PC-3 (cell line): Measurements from ENCODE around the gene MINDY3. TPM values are rescaled to one million over a fixed set of nuclear protein-coding genes. Genes with fewer than 3 reads are reported as not detected.

Source experiments
- ATAC-seq: fragments of 200-7000 bp; cut with Tn5 transposase; 2 replicates; pipeline ENCODE4 v1.9.1; 2020; ENCODE audit warnings: mild to moderate bottlenecking, moderate library complexity
- BruUV-seq: library from RNA; stranded (reverse); fragments of 400-500 nt; replicated peaks from 2 replicates; lab custom pipeline; 2021; lab: Mats Ljungman, UMichigan
- CTCF ChIA-PET: fragments of 300-600 bp; sonication (Branson Sonifier 250); formaldehyde crosslinking; loops from one replicate; lab custom pipeline; 2022; ENCODE audit warnings: antibody characterized with exemption; lab: Charles Lee
- POLR2A ChIA-PET: fragments of 300-600 bp; sonication (Branson Sonifier 250); formaldehyde crosslinking; loops from one replicate; lab custom pipeline; 2022; ENCODE audit warnings: antibody characterized with exemption; ENCODE audit not compliant: unreplicated experiment; lab: Charles Lee
- DNase-seq: peaks from one replicate; pipeline ENCODE4 v3.0.0-alpha.2; 2015
- H2AFZ ChIP-seq: fragments of 300-600 bp; sonication (generic); 2 replicates; pipeline ENCODE4 v1.6.0; 2016; ENCODE audit warnings: antibody characterized with exemption, low read length
- H3F3A ChIP-seq: fragments of 300-600 bp; sonication (generic); one replicate; pipeline ENCODE4 v1.6.0; 2017; ENCODE audit warnings: antibody characterized with exemption, low read length, control low read depth, mild to moderate bottlenecking; ENCODE audit not compliant: unreplicated experiment
- H3K27ac ChIP-seq: fragments of 300-600 bp; sonication (generic); 2 replicates; pipeline ENCODE4 v1.5.1; 2016; ENCODE audit warnings: mild to moderate bottlenecking, low read length
- H3K27me3 ChIP-seq: fragments of 300-600 bp; sonication (generic); 2 replicates; pipeline ENCODE4 v1.6.1; 2016; ENCODE audit warnings: low read length, mixed read lengths
- H3K36me3 ChIP-seq: fragments of 300-600 bp; sonication (generic); 2 replicates; pipeline ENCODE4 v1.6.1; 2016; ENCODE audit warnings: low read depth, mixed run types, low read length, mixed read lengths
- H3K4me1 ChIP-seq: fragments of 300-600 bp; sonication (generic); 2 replicates; pipeline ENCODE4 v1.5.1; 2016; ENCODE audit warnings: low read length; ENCODE audit not compliant: insufficient read depth
- H3K4me2 ChIP-seq: fragments of 300-600 bp; sonication (generic); 2 replicates; pipeline ENCODE4 v1.6.0; 2016; ENCODE audit warnings: low read length
- H3K4me3 ChIP-seq: fragments of 300-600 bp; sonication (generic); 2 replicates; pipeline ENCODE4 v1.5.1; 2016; ENCODE audit warnings: mild to moderate bottlenecking, low read length, mixed read lengths
- H3K79me2 ChIP-seq: fragments of 300-600 bp; sonication (generic); 2 replicates; pipeline ENCODE4 v1.6.1; 2017; ENCODE audit warnings: low read length, mixed read lengths
- H3K9ac ChIP-seq: fragments of 300-600 bp; sonication (generic); 2 replicates; pipeline ENCODE4 v1.6.0; 2016; ENCODE audit warnings: mild to moderate bottlenecking, low read length
- H3K9me2 ChIP-seq: fragments of 300-600 bp; sonication (generic); replicated peaks from 2 replicates; pipeline ENCODE4 v1.6.1; 2016; ENCODE audit warnings: mixed run types, low read length, mixed read lengths
- H3K9me3 ChIP-seq: fragments of 300-600 bp; sonication (generic); 2 replicates; pipeline ENCODE4 v1.6.1; 2016; ENCODE audit warnings: low read length, mixed read lengths
- H4K20me1 ChIP-seq: fragments of 300-600 bp; sonication (generic); 2 replicates; pipeline ENCODE4 v1.6.1; 2016; ENCODE audit warnings: low read length, mixed read lengths
- CTCF ChIP-seq: fragments of 300-600 bp; sonication (generic); conservative IDR thresholded peaks from 2 replicates; pipeline ENCODE4 v1.5.1; 2017; ENCODE audit warnings: antibody characterized with exemption, low read depth, mild to moderate bottlenecking, low read length
- EZH2 ChIP-seq: fragments of 300-600 bp; sonication (generic); IDR thresholded peaks from one replicate; pipeline ENCODE4 v1.6.1; 2017; ENCODE audit warnings: antibody characterized with exemption, mild to moderate bottlenecking, low read length; ENCODE audit not compliant: unreplicated experiment
- EZH2phosphoT487 ChIP-seq: fragments of 300-600 bp; sonication (generic); IDR thresholded peaks from 2 replicates; pipeline ENCODE4 v1.6.1; 2018; ENCODE audit warnings: mild to moderate bottlenecking, antibody characterized with exemption, low read length, borderline replicate concordance
- intact Hi-C: fragments of 100-400 bp; cut with micrococcal nuclease; formaldehyde crosslinking; loops from 2 replicates; pipeline ENCODE4 v1.9.0; 2023
- total RNA-seq: library from RNA; depleted of rRNA; stranded (reverse); fragments of >200 nt; gene quantifications from 2 replicates; pipeline ENCODE4 v1.2.3, GENCODE V29; 2014

Gene MINDY3
- total RNA-seq, 1 experiment from 2014 or later = 9.5 TPM

GRCh38 chr10:15782851-15783250, 77.5 kb downstream of the MINDY3 start:
- Histone ChIP-seq H3K9me3 (no peaks in the 10 kb centered on the region), H3K27me3 (no peaks in the 10 kb centered on the region), H3K36me3 (no peaks in the 10 kb centered on the region), H3K4me2 (no peak overlapping the region), H3K9me2 (no peaks in the 10 kb centered on the region), H3K79me2 (no peaks in the 10 kb centered on the region), H3F3A (no peaks in the 10 kb centered on the region), H4K20me1 (no peaks in the 10 kb centered on the region), H3K9ac (no peak overlapping the region), H3K4me1 (peaks cover 27% of the 10 kb centered on the region), H3K4me3 (no peak overlapping the region), H3K27ac (no peak overlapping the region), H2AFZ (no peak overlapping the region)
- ChIA-PET CTCF (no interaction called here), POLR2A (no interaction called here)
- no TSS peak for BruUV-seq
- intact Hi-C loops = no loop called here
- DNase-seq (no peak), ATAC-seq (no peak)
- TF ChIP-seq CTCF (no peak), EZH2phosphoT487 (no peak), EZH2 (no peak)

- Histone ChIP-seq H4K20me1 (no peaks in the 10 kb centered on the region), H3K79me2 (no peaks in the 10 kb centered on the region), H3K4me2 (no peak overlapping the region), H3K27me3 (no peaks in the 10 kb centered on the region), H3K9ac (no peak overlapping the region), H3K9me2 (no peaks in the 10 kb centered on the region), H3K9me3 (no peaks in the 10 kb centered on the region), H3F3A (no peaks in the 10 kb centered on the region), H3K27ac (no peak overlapping the region), H3K36me3 (no peaks in the 10 kb centered on the region), H3K4me1 (peaks cover 27% of the 10 kb centered on the region), H3K4me3 (no peak overlapping the region), H2AFZ (no peak overlapping the region)
- DNase-seq = peak; percentile 37
- no peak for ATAC-seq
- ChIA-PET CTCF (no interaction called here), POLR2A (no interaction called here)
- TF ChIP-seq CTCF (no peak), EZH2 (no peak), EZH2phosphoT487 (no peak)
- intact Hi-C loops = no loop called here
- BruUV-seq = no TSS peak
Observed at GRCh38 chr10:15781381-15781960, 78.8 kb downstream of the MINDY3 start.

GRCh38 chr10:15780353-15781135, 79.8 kb downstream of the MINDY3 start:
- intact Hi-C loops = no loop called here
- Histone ChIP-seq H3K9ac (no peak overlapping the region), H3K4me3 (no peak overlapping the region), H3K27me3 (no peaks in the 10 kb centered on the region), H4K20me1 (no peaks in the 10 kb centered on the region), H3K9me2 (no peaks in the 10 kb centered on the region), H3F3A (no peaks in the 10 kb centered on the region), H3K79me2 (no peaks in the 10 kb centered on the region), H3K9me3 (no peaks in the 10 kb centered on the region), H3K36me3 (no peaks in the 10 kb centered on the region), H2AFZ (no peak overlapping the region), H3K27ac (no peak overlapping the region), H3K4me2 (no peak overlapping the region), H3K4me1 (peaks cover 29% of the 10 kb centered on the region)
- TF ChIP-seq CTCF (no peak), EZH2phosphoT487 (no peak), EZH2 (no peak)
- DNase-seq (peak; percentile 13), ATAC-seq (no peak)
- BruUV-seq = no TSS peak
- ChIA-PET POLR2A (no interaction called here), CTCF (no interaction called here)
